ENCODE data around the gene SLC22A15. TPM values are rescaled to one million over a fixed set of nuclear protein-coding genes. Genes with fewer than 3 reads are reported as not detected.

The SLC22A15 gene
- total RNA-seq, 2 experiments from 2014 or later: 0.07 to 0.25 TPM

DNA sequence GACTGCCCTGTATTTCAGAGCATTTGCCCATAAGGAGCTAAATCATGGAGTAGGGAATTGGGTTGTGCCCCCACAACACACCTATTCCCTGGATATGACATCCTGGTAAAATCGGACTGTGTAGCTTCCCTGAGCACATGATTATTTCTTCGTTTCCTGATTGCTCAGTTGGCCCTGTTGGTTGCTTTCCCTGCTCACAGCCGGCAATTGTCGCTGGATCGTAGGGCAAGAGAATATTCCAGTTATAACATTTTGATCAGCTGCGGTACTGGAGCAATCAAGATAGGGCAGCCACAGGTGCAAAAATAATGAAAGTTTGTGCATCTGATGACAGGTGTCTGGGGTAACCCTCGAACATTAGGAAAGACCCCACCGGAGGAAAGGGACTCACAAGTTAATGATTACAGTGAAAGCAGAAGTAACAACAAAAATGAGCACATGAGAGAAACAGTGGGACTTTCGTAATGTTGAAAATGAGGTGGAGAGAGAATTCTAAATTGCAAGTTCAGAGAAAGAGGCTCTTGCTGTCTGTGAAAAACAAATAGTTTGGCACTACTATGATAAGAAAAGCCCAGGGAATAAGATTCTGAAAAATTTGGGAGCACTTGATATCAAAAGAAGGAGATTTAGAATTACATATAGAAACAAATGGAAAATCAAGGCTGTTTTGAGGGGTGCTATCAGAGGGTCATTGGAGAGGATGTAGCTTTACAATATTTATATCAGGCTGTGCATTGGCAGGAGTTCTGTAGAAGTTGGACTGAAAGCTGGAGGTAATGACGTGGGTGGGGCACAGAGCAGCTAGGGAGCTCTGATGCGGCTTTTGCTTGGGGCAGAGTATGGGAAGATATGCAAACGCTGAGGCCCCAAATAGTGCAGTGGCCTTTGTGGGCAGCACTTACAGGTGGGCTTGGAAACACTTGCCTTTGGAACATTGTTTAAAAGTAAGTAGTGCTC is 134.5 kb downstream of the SLC22A15 start, which contains the start of gene MAB21L3:
MAB21L3 (plus strand) TSS at position 833 of the 957 bp plus-strand sequence. CDS start 1,217 bp downstream, outside the sequence.
- DNase-seq: no peak
- TF ChIP-seq, protein P1, sequence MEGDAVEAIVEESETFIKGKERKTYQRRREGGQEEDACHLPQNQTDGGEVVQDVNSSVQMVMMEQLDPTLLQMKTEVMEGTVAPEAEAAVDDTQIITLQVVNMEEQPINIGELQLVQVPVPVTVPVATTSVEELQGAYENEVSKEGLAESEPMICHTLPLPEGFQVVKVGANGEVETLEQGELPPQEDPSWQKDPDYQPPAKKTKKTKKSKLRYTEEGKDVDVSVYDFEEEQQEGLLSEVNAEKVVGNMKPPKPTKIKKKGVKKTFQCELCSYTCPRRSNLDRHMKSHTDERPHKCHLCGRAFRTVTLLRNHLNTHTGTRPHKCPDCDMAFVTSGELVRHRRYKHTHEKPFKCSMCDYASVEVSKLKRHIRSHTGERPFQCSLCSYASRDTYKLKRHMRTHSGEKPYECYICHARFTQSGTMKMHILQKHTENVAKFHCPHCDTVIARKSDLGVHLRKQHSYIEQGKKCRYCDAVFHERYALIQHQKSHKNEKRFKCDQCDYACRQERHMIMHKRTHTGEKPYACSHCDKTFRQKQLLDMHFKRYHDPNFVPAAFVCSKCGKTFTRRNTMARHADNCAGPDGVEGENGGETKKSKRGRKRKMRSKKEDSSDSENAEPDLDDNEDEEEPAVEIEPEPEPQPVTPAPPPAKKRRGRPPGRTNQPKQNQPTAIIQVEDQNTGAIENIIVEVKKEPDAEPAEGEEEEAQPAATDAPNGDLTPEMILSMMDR (IDR thresholded peaks at IDR 0.05): no peak
- H3K27me3 Mint-ChIP-seq: peaks cover 3% of the 10 kb centered on the region
- H3K9me3 Mint-ChIP-seq: no peaks in the 10 kb centered on the region
- intact Hi-C loops (cut with micrococcal nuclease): no loop called here
- peaks cover 2% of the 10 kb centered on the region for H3K4me1 Mint-ChIP-seq (ENCODE audit: low read depth)
- CTCF ChIA-PET: interaction anchor here (1.3 to 1.4 kb wide), 2 partner anchors 11 to 12 kb away, joined by 3 to 5 read pairs; no protein-coding TSS in a partner anchor
- no peak within 1 kb of the TSS for H3K4me3 Mint-ChIP-seq
- H3K27ac Mint-ChIP-seq: no peak within 1 kb of the TSS
- no peaks in the 10 kb centered on the region for H3K36me3 Mint-ChIP-seq (ENCODE audit: low read depth)
- POLR2A ChIA-PET: no interaction called here
- no peak for ATAC-seq

DNA sequence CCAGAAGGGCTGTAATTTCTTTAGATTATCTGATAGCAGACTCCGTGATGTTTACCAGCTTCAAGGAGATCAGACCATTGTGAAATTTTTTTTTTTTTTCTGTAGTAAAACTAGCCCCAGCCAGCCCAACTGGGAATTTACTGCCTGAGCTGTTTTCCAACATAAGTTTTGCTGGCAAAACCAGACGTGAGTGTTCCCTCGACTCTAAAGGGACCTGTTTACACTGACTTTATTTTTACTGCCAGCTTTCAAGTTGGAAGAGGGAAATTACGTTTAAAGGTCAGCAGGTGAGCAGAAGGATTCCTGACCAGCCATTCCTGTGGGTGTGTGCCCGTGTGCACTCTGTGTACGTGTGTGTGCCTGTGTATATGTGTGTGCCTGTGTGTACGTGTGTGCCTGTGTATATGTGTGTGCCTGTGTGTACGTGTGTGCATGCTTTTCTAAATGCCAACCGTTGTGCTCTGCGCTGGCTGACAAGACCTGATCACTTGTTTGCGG is 135.3 kb downstream of the SLC22A15 start:
- Mint-ChIP-seq H3K4me1 (ENCODE audit: low read depth) (peaks cover 2% of the 10 kb centered on the region), H3K9me3 (no peaks in the 10 kb centered on the region), H3K27me3 (peaks cover 3% of the 10 kb centered on the region), H3K4me3 (no peak overlapping the region), H3K36me3 (ENCODE audit: low read depth) (no peaks in the 10 kb centered on the region), H3K27ac (no peak overlapping the region)
- TF ChIP-seq, protein P1 (IDR thresholded peaks at IDR 0.05): no peak
- ATAC-seq: no peak
- DNase-seq: no peak
- intact Hi-C loops (cut with micrococcal nuclease): no loop called here
- ChIA-PET CTCF (interaction anchor here (1.3 kb wide), 1 partner anchor 10 kb away, joined by 3 read pairs; no protein-coding TSS in a partner anchor), POLR2A (interaction anchor here (0.6 kb wide), 1 partner anchor 206 kb away, joined by 4 read pairs; no protein-coding TSS in a partner anchor)

DNA sequence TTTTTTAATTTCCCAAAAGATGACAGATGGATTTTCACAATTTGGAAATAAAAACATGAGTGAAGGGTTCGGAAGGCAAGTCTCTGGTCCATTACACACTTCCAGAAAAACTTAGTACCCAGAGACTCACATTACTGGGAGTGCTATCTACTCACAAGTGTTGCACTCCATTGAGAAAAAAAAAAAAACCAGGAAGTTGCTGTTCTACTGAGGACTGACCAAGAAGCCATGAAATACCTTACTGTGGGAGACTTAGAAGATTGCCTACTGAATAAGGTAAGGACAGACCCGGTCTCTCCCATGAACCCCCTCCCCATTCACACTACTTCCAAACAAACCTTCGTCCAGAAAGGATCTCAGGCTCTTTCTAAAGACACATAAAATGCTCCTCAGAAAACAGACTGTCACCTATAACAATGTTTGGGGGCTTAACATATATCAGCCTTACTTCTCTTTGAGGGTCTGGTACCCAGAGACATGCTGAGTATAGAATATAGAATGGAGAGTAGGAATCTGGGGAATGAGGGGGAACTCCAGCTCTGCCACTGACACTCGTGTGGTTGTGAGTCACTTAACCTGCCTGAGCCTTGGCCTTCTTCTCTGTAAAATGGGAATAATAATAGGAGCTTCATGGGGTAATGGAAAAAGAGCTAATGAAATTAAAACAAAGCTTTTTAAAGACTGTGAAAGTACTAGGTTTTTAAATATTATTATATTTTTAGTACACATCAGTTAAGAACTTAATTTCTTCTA is 136.3 kb downstream of the SLC22A15 start:
- no peak for DNase-seq
- ChIA-PET POLR2A (interaction anchor here (0.6 kb wide), 1 partner anchor 207 kb away, joined by 4 read pairs; no protein-coding TSS in a partner anchor), CTCF (no interaction called here)
- Mint-ChIP-seq H3K27me3 (peaks cover 3% of the 10 kb centered on the region), H3K36me3 (ENCODE audit: low read depth) (no peaks in the 10 kb centered on the region), H3K4me3 (no peak overlapping the region), H3K27ac (no peak overlapping the region), H3K4me1 (ENCODE audit: low read depth) (peaks cover 2% of the 10 kb centered on the region), H3K9me3 (no peaks in the 10 kb centered on the region)
- intact Hi-C loops (cut with micrococcal nuclease): no loop called here
- ATAC-seq: no peak
- TF ChIP-seq, protein P1 (IDR thresholded peaks at IDR 0.05): no peak

DNA sequence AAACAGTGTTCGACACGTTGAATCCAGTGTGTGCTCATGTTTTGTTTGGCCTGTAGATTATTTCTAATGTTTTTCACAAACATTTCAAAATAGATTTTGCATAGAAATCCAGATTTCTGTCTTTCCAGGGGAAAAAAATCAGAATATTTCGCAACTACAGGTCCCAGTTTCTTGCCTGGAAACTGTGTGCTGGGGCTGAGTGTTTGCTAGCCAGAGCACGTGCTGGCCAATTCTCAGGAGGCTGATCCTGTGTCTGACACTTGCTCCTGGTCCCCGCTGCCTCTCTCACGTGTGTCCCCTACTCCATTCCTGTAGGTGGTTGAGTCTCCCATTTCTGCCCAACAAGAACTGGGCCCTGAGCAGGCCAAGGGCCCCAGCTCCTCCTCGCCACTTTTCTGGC is 137.3 kb downstream of the SLC22A15 start:
- TF ChIP-seq, protein P1 (IDR thresholded peaks at IDR 0.05): no peak
- peaks cover 2% of the 10 kb centered on the region for H3K4me1 Mint-ChIP-seq (ENCODE audit: low read depth)
- no peak overlapping the region for H3K27ac Mint-ChIP-seq
- peaks cover 3% of the 10 kb centered on the region for H3K27me3 Mint-ChIP-seq
- intact Hi-C loops (cut with micrococcal nuclease): no loop called here
- POLR2A ChIA-PET: no interaction called here
- no peaks in the 10 kb centered on the region for H3K36me3 Mint-ChIP-seq (ENCODE audit: low read depth)
- CTCF ChIA-PET: no interaction called here
- ATAC-seq (no peak), DNase-seq (no peak)
- no peaks in the 10 kb centered on the region for H3K9me3 Mint-ChIP-seq
- H3K4me3 Mint-ChIP-seq: no peak overlapping the region
